ENCODE measurements around the gene NAV3.

GRCh38 chr12:77983859-77984258 is 153.2 kb downstream of the NAV3 start:
- TF ChIP-seq EP300 (IDR thresholded peaks at IDR 0.05): no peak
- no peak for TF ChIP-seq CTCF (IDR thresholded peaks at IDR 0.05)

Measured in sigmoid colon (tissue), 4 donors.